ENCODE data around the gene ACSL5.

ACSL5 gene

GRCh38 chr10:112465299-112465883, 91.5 kb downstream of the ACSL5 start:
- DNase-seq (ENCODE audit: low spot score) = no peak

- no peak for DNase-seq (ENCODE audit: low spot score)
Observed at GRCh38 chr10:112466802-112467201, 92.9 kb downstream of the ACSL5 start.

- DNase-seq (ENCODE audit: low spot score) = no peak
Observed at GRCh38 chr10:112467541-112468075, 93.7 kb downstream of the ACSL5 start.

- peak; percentile 35 for DNase-seq (ENCODE audit: low spot score)
Observed at GRCh38 chr10:112471878-112472487, 98.1 kb downstream of the ACSL5 start.

GRCh38 chr10:112475575-112476218, 101.8 kb downstream of the ACSL5 start:
- no peak for DNase-seq (ENCODE audit: low spot score)

Measured in hepatic stellate cell (primary cell).